NCI-H1694 treated with DMSO at 0.1 percent for 48 hours (cell line): ENCODE results near the gene KY.
"Not testable (repeated sequence)": the region's sequence is repeated elsewhere in the genome, so short reads cannot be mapped to it uniquely, and the experiment has no call there.

Source experiments
- DNase-seq: peaks from one replicate; lab custom pipeline; 2025; lab: John Stamatoyannopoulos, UW

Gene KY

DNA sequence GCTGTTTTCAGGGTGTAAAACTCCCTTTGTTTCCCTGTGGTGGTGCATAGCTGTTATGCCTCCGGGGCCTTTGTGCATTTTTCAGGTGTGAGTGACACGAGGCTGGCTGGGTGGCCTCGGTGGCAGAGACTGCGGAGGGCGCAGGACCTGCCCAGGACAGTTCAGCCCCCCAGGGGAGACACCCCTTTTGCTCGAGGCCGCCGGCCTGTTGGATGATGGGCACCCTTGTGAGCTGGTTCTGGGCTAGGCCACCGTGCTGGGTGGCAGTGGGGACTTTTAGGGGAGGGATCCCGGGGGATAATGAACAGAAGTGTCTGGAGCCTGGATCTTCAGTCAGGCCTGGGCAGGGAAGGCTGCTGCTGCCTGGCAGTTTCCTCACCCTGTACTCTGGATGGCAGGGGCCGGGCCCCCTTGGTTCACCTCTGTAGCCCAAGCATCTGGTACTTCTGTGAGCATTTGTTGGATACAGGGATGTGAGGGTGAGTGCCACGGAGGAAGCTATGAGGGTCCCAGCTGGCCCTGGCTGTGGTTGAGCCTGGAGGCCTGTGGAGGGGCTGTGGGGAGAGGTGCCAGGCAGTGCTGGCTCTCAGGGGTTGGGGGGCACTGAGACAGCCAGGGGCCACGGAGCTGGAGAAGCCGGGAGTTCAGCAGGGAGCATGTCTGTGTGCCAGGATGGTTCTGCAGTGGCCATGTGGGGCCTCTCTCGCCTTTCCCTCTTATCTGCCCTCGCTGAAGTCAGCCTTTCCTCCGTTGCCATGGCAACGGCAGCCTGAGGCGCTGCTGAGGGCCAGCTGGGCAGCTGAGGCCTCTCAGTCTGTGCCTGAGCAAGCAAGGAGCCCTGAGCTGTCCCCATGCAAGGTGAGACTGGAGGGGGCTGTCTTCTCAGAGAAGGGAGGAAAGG lies 49.0 kb downstream of the KY start:
- DNase-seq = no peak

DNA sequence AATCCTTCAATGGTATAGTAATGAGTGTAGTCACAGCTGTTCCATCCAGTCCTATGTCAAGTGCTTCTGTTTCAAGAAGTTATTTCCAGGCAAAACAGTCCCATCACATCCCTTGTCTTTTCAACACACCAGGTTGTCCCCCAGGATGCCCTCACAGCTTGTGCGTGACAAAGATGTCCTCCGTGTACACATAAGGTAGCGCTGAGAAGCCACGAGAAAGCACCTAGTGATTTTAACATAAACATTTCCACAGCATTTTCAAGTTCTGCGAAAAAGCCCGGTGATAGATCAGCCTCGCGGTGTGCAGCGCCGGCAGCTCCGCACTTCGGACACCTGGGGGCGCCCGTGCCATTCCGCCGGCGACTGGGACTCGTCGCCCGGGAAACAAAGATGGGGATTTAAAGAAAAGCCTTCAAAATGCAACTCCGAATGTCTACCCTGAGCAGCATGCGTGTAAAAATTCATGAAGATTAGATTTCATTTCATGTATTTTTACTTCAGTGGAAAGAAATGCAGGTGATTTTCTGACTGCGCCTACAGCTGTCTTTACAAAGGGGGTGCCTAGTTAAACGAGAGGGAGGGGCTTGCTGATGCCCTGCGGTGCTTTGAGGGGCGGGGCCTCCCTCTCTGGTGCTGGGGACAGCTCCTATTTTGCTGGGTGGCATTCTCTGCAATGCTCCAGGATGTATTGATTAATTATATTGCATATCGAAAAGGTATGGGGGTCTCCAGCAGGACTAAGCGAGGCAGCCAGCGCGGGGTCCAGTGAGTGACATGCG lies 49.9 kb downstream of the KY start:
- DNase-seq = peak; percentile 48

DNA sequence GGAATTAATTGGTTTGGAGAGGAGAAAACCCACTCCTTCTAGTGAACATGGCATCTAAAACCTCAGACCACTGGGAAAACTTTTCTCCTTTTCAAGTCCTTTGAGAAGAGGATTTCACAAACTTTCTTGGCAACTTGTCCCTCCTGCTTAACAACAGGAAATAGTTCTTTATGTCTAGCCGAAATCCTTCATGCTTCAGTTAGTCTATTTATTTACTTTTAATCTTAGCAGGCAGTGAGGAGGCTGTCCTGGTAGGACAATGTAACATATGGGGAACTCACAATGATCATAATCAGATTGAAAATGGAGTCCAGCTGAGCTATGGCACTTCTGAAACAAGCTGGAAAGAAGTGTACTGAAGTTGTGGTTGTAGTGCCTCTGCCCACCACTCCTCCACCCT lies 50.6 kb downstream of the KY start:
- DNase-seq = no peak

DNA sequence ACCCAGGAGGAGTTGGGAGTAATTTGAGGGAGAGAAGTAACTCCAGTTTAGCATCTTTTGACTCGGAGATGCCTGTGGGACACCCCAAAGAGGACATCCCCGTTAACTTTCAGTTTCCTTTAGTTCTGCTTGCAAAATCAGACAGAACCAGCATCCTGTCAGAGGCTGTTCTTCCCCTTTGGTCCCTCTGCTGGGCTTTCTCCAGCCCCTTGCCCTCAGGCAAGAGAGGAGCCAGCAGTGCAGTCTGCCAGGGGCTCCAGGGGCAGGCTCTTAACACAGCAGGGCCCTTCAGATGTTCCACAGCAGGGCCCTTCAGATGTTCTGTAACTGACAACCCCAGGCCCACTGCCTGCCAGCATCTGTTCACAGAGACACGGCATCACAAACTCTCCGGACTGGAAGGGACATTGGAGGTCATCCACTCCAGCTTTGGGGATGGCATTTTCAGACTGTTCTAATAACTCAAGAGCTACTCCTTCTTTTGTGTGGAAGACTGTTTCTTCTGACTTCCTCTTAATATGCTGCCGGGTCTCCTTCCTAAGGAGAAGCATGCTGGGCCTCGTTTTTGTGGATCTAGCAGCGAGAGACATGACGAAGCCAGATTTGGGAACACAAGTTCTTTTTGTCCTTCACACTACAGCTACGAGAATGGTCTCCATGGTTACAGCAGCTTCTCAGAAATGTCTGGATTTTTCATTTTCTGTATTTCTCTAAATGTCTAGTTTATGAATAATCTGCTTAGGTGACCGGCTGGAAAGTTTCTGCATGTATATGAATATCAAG lies 51.9 kb downstream of the KY start:
- no peak for DNase-seq

DNA sequence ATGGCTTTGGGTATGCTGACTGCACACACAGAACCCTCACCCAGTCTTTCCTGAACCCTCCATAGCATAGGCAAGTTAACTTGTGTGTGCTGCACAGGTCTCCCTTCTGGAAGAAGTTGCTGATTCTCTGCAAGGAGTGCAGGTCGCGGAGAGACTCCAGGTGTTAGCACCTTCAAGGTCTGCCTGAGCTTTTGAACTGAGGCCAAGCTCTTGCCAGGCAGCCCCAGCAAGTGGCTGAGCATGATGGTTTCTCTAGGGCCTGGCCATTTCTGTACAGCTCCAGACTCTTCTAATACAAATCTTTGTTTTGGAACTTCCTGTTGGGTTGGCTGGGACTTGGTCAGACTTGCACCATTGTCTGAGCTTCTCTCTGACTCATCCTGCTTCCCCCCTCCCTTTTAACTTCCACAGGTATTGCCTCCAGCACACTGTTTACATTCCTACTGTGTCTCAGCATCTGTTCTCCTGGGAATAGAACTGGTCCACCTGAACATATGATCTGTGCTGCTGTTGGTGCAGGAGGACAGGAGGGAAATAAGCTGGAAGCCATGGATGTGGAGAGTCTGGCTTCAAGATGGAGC lies 53.3 kb downstream of the KY start:
- DNase-seq = no peak

DNA sequence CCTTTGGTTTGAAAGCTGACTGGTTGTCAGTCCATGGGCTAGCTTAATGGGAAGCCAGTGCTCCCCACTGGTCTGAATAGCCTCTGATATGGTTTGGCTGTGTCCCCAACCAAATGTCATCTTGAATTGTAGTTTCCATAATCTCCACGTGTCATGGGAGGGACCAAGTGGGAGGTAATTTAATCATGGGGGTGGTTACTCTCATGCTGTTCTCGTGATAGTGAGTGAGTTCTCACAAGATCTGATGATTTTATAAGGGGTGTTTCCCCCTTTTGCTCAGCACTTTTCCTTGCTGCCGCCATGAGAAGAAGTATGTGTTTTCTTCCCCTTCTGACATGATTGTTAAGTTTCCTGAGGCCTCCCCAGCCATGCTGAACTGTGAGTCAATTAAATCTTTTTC lies 55.8 kb downstream of the KY start:
- not testable (repeated sequence) for DNase-seq

DNA sequence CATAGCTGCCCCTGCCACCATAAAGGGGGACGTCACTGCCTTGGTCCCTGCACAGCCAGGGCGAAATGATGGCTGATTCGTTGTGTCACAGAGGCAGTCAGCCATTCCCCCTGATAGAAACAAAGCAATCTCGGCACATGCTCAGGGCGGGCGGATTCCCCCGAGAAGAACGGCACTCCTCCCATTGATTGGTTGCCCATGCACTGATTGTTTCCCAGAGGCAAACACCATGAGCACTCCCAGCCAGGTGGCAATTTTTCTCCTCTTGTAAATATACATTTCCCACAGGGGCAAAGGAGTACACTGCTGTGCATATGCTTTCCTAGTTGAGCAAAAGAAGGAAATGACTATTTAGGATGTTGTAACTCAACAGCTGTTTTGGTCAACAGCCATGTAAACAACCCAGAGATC lies 56.5 kb downstream of the KY start:
- no peak for DNase-seq

DNA sequence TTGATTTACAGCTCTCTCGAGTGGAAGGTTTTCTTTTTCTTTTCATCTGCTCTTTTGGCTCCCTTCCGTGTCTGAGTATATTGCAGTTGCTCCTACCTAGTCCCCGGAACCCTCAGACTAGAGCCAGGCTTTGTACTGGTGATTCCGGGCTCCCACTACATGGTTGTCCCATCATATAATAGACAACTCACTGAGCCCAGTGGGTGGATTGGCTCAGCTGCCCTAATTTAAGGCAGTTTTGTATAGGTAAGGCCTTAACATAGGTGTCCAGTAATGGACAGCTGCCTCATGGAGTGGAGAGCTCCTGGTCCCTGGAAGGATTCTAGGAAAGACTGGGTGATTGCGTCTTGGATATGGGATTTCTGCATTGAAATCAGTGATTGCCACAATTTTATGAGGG lies 58.0 kb downstream of the KY start:
- DNase-seq = no peak

DNA sequence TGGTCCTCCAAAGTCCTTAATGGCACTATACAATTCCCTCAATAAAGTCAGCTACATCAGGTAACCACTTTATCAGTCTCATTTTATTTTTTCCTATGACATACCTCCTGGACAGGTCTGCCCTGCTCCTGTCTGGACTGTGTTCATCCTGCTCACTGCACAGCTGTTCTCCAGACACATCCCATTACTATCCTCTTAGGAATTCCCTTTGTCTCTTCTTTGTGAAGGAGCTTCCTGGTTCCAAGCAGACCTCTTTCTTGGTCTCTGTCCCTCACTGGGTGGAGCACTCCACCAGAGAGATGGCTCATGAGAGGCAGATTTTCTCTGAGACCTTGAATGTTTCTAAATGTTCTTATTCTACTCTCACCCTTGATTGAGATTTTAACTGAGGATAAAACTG lies 60.1 kb downstream of the KY start:
- no peak for DNase-seq

DNA sequence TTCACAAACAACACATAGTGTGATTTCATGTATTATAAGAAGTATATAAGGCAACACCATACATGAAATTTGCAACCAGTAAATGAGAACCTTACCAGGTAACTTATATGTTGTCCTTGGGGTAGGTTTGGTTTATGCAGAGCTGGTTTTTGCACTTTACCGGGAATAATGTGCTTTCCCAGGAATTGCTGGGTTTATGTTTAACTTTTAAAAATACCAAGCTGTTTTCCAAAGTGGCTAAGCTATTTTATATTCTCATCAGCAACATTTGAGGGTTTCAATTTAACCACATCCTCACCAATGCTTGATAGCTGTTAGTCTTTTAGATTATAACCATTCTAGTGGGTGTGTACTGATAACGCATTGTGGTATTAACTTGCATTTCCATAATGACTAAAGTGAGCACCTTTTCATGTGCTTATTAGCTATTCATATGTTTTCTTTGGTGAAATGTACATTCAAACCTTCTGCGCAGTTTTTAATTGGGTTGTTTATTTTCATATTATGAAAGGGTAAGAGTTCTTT lies 71.6 kb downstream of the KY start:
- no peak for DNase-seq

DNA sequence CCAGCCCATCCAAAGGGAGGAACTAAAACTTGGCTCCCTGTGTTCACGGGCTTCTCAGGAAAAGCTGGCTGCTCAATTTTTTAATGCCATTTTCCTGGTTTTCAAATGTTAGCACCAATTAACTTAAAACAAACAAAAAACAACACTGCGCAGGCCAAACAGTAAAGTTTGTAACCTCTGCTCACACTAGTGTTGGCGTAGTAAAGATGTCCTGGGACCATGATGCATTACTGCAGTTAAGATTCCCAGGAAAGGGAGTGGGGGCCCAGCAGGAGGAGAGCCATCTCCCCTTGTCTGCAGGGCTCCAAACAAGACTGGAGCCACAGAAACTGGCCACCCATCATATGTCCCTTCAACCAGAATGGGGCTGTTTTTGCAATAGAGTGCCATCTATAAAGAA lies 74.0 kb downstream of the KY start:
- DNase-seq = no peak

DNA sequence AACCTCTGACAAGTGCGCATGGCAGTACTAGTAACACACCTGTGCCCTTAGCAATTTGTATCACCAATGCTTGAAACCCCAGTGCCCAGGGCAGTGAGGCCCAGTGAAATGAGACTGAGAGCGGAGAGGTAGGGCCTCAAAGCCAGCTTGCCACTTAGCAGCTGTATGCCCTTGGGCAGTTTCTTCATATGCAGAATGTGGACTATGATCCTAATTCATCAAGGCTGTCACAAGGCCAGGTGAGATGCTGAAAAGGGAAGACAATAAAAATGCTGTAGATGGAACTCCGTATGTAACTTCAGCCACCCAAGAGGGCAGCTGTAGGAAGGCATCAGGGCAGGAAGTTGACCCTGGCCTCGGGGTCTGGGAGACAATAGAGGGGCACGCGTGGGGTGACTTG lies 74.4 kb downstream of the KY start:
- no peak for DNase-seq

DNA sequence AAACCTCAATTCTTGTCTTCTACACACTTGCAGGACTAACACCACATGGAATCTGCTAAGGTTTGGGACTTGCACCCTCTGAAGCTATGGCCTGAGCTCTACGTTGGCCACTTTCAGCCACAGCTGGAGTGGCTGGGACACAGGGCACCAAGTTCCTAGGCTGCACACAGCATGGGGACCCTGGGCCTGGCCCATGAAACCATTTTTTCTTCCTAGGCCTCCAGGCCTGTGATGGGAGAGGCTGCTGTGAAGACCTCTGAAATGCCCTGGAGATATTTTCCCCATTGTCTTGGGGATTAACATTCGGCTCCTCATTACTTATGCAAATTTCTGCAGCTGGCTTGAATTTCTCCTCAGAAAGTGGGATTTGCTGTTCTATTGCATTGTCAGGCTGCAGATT lies 80.9 kb downstream of the KY start:
- not testable (repeated sequence) for DNase-seq

DNA sequence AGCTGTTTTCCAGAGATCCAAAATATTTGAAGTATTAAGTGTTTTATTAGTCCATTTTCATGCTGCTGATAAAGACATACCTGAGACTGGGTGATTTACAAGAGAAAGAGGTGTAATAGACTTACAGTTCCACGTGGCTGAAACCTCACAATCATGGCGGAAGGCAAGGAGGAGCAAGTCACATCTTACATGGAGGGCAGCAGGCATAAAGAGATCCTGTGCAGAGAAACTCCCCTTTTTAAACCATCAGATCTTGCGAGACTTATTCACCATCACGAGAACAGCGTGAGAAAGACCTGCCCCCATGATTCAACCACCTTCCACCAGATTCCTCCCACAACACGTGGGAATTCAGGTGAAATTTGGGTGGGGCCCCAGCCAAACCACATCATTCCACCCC lies 82.0 kb downstream of the KY start:
- no peak for DNase-seq

DNA sequence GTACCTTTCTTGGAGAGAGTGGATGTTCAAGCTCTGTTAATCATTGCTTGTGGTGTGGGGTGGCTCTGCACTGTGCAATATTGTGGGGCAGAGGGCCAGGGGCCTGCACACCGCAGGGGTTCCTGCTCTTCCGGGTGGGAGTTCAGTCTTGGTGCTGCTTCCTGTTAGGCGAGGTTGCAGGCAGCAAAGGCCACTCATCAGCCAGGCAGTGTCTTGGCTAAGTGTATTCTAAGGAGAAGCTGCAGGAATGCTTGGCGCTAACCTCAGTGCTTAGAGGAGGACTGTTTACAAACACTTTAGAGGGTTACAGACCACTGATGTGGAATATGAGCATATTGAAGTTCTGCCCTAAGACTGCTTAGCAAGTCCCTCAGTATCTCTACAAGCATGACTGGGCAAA lies 83.2 kb downstream of the KY start:
- DNase-seq = no peak

DNA sequence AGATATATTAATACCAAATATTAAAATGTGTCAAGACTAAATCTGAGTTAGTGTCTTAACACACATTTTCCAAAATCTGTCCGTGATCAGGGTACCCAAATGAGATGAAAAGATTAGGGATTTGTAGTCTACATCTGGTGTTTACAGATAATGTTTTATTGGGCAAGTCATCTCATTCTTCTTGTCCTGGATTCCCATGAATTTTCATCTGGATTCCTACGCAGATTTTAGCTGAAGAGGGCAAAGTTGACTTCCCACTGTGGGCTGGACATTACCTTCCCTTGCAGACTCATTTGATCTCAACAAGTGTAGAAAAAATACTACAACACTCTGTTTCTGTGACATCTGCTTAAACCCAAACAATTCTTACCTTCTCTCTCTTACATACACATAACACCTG lies 85.8 kb downstream of the KY start:
- no peak for DNase-seq

DNA sequence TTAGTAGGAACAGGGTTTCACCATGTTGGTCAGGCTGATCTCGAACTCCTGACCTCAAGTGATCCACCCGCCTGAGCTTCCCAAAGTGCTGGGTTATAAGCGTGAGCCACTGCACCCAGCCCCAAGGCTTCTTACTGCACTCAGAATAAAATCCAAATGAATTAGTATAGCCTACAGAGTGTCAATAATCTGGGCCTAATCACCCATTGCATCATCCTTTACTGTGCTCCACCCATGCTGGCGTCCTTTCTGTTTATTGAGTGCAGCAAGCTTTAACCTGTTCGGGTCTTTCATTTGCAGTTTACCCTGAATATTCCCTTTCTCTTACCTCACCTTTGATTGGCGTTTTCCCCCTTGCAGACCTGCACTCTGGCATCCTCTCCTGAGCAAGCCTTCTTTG lies 87.2 kb downstream of the KY start:
- DNase-seq = no peak

DNA sequence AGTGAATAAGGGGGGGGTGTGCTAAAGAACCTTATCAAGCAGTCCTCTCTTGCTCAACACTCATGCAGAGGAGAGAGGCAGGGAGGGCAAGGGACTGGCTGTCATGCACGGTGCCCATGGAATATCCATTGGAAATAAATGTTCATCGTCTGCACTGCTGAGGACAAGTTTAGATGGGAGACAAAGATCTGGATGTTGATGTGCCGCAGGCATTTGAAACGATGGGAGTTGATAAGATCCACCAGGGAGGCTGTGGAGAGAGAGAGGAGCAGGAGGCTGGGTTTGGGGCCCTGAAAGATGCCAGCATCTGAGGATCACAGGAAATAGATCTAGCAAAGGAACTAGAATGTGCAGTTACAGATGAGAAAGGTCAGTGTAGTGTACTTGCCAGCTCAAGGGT lies 88.8 kb downstream of the KY start:
- no peak for DNase-seq

DNA sequence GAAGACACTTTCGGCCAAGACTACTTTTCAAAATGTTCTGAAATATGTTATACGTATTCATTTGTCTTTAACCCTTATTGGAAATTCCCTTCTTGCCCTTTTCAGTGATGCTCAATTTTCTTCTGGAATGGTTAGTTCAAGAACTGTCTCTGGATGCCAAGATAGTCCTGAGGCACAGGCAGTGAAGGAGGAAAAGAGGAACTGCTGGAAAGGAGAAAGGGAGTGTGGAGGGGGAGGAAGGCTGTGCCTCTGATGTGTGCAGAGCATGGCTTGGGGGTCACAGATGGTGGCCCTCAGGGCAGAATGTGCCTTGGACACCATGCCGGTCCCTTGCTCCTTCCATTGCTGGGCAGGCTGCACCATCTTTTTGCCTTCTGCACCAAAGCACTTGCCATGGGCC lies 91.2 kb downstream of the KY start:
- no peak for DNase-seq
